ENCODE data around the gene WBP1. TPM values are rescaled to one million over a fixed set of nuclear protein-coding genes. Genes with fewer than 3 reads are reported as not detected.

WBP1 gene
- total and polyA plus RNA-seq, 2 donors (not counting 3 experiments of a cell fraction or from before 2014, with no cell fraction given): 50.5 to 209 TPM

GRCh38 chr2:74438248-74438647 lies 20.0 kb upstream of the WBP1 start:
- no peaks in the 10 kb centered on the region for H3K9me1 ChIP-seq (replicated peaks; ENCODE audit: control insufficient read depth, extremely low read depth, insufficient read depth, low read length)
- no peak overlapping the region for H3K4me2 ChIP-seq (ENCODE audit: insufficient read depth, low read length)
- H3K4me3 ChIP-seq (replicated peaks in 1 of 3; ENCODE audit: insufficient read depth in 1 of 3, low read depth in 1 of 3, low read length in 3 of 3): no peak overlapping the region
- intact Hi-C loops (cut with micrococcal nuclease) (no loop called here), dilution Hi-C loops (cut with MboI; ENCODE audit: extremely low pct_ligation_motif_present, low sequenced_read_pairs) (no loop called here)
- no peaks in the 10 kb centered on the region for H3K9me3 ChIP-seq (replicated peaks; ENCODE audit: control insufficient read depth, insufficient read depth, low read length)
- H3K79me2 ChIP-seq (ENCODE audit: control insufficient read depth, insufficient read depth, low read length): no peaks in the 10 kb centered on the region
- ChIA-PET POLR2A (no interaction called here), CTCF (interaction anchor here (0.5 kb wide), 1 partner anchor 37 kb away, joined by 3 read pairs; no protein-coding TSS in a partner anchor)
- no TSS peak for BruUV-seq (replicated peaks)
- H2AFZ ChIP-seq (ENCODE audit: low read depth, low read length): no peak overlapping the region
- H3K27ac ChIP-seq (ENCODE audit: insufficient read depth, low read depth, low read length): no peak overlapping the region
- no peak for TF ChIP-seq MYC (IDR thresholded peaks at IDR 0.05; ENCODE audit: low read depth, low read length)
- TF ChIP-seq JUN (IDR thresholded peaks at IDR 0.05; ENCODE audit: borderline replicate concordance, insufficient read depth, insufficient read length, low read depth): no peak
- TF ChIP-seq FOS (IDR thresholded peaks at IDR 0.05; ENCODE audit: borderline replicate concordance, insufficient read depth, low read length): no peak
- TF ChIP-seq MAX (IDR thresholded peaks at IDR 0.05; ENCODE audit: insufficient read depth, insufficient read length): no peak
- no peak for TF ChIP-seq EZH2 (IDR thresholded peaks at IDR 0.05; ENCODE audit: borderline replicate concordance, low read depth, low read length, severe bottlenecking)
- TF ChIP-seq POLR2AphosphoS5 (IDR thresholded peaks at IDR 0.05; ENCODE audit: insufficient read depth, low read depth, low read length): no peak
- no peak for TF ChIP-seq CTCF (IDR thresholded peaks at IDR 0.05; ENCODE audit: extremely low read depth in 1 of 2, insufficient read depth in 1 of 2, low read depth in 1 of 2, low read length in 2 of 2)
- no peak for TF ChIP-seq POLR2A (IDR thresholded peaks at IDR 0.05; ENCODE audit: low read depth, low read length)
- TF ChIP-seq GATA2 (IDR thresholded peaks at IDR 0.05; ENCODE audit: insufficient read depth, insufficient read length, low read depth, low read length): no peak
- peaks cover 13 to 19% of the 10 kb centered on the region in 2 experiments for H3K27me3 ChIP-seq (ENCODE audit: control insufficient read depth in 2 of 2, insufficient read depth in 2 of 2, low read length in 2 of 2)
- no peak for DNase-seq (ENCODE audit: low read depth, low spot score)
- H3K4me1 ChIP-seq (ENCODE audit: control insufficient read depth, extremely low read depth, insufficient read depth, low read length): peaks cover 19% of the 10 kb centered on the region
- H3K36me3 ChIP-seq (ENCODE audit: control insufficient read depth in 2 of 2, extremely low read depth in 1 of 2, insufficient read depth in 2 of 2, low read length in 2 of 2): no peaks in the 10 kb centered on the region
- H4K20me1 ChIP-seq (replicated peaks; ENCODE audit: control insufficient read depth, extremely low read depth, insufficient read depth, low read length): no peaks in the 10 kb centered on the region
- FAIRE-seq: no peak
- H3K9ac ChIP-seq (replicated peaks; ENCODE audit: extremely low read depth, insufficient read depth, low read length): no peak overlapping the region

Data from endothelial cell of umbilical vein (primary cell).